Prostate gland (tissue), 2 donors: ENCODE measurements around the gene TEX14. TPM values are rescaled to one million over a fixed set of nuclear protein-coding genes. Genes with fewer than 3 reads are reported as not detected.

Experiments used
- DNase-seq: peaks from one replicate; pipeline ENCODE4 v3.0.0-alpha.2; 2019; ENCODE audit warnings: low spot score
- H3K27ac ChIP-seq, 2 donors: fragments of 200-600 bp; sonication (generic); 2 replicates each; pipeline ENCODE4 v1.5.1; 2017 to 2019
- H3K27me3 ChIP-seq: fragments of 200-600 bp; sonication (generic); replicated peaks from 2 replicates; pipeline ENCODE4 v1.5.1; 2019; ENCODE audit not compliant: insufficient read depth
- H3K36me3 ChIP-seq, 2 donors: fragments of 200-600 bp; sonication (generic); 1 replicate in 1 of 2; 2 replicates in 1 of 2; pipeline versions ENCODE4 v1.5.1 to v1.8.1; 2017 to 2019
- H3K4me1 ChIP-seq: fragments of 200-600 bp; sonication (generic); replicated peaks from 2 replicates; pipeline ENCODE4 v1.5.1; 2019
- H3K4me3 ChIP-seq, 2 donors: fragments of 200-600 bp; sonication (generic); 2 replicates each; pipeline ENCODE4 v1.5.1; 2017 to 2019
- H3K9me3 ChIP-seq: fragments of 200-600 bp; sonication (generic); 2 replicates; pipeline ENCODE4 v1.5.1; 2017
- POLR2A ChIP-seq: fragments of 450-650 bp; IDR thresholded peaks from one replicate; pipeline ENCODE4 v1.6.1; 2016; ENCODE audit warnings: antibody characterized with exemption, mild to moderate bottlenecking
- POLR2AphosphoS5 ChIP-seq: sonication (generic); formaldehyde crosslinking; IDR thresholded peaks from one replicate; pipeline ENCODE4 v1.6.1; 2017; ENCODE audit warnings: antibody characterized with exemption
- WGBS: methylation state at CpG from one replicate; pipeline ENCODE4 v1.1.5; 2018; 5-methylcytosine and 5-hydroxymethylcytosine counted together
- intact Hi-C: fragments of 100-400 bp; cut with DNase I; formaldehyde crosslinking; loops from one replicate; pipeline ENCODE4 v1.14.2; 2022
- total RNA-seq, 2 donors: library from RNA; depleted of rRNA; stranded (reverse); fragments of >200 nt; gene quantifications; one replicate each; pipeline ENCODE4 v1.1.0, GENCODE V29; 2016
- TF ChIP-seq, protein P1 (sequence below), 4 experiments: fragments of 200-600 bp in 2 of 4; fragments of 450-650 bp in 2 of 4; sonication (generic) in 2 of 4; IDR thresholded peaks; 1 replicate in 3 of 4; 2 replicates in 1 of 4; pipeline ENCODE4 v1.5.1; 2016 to 2019; ENCODE audit warnings: antibody characterized with exemption in 4 of 4, mild to moderate bottlenecking in 2 of 4, moderate library complexity in 2 of 4

Gene TEX14
- total RNA-seq, 2 donors from 2014 or later: 0.50 to 14.3 TPM

GRCh38 chr17:58703916-58704286 lies 12.1 kb upstream of the TEX14 start:
- WGBS: 85% methylated on average over 2 of the region's 2 CpGs
- H3K36me3 ChIP-seq: peaks cover 0 to 6% of the 10 kb centered on the region in 2 donors

DNA sequence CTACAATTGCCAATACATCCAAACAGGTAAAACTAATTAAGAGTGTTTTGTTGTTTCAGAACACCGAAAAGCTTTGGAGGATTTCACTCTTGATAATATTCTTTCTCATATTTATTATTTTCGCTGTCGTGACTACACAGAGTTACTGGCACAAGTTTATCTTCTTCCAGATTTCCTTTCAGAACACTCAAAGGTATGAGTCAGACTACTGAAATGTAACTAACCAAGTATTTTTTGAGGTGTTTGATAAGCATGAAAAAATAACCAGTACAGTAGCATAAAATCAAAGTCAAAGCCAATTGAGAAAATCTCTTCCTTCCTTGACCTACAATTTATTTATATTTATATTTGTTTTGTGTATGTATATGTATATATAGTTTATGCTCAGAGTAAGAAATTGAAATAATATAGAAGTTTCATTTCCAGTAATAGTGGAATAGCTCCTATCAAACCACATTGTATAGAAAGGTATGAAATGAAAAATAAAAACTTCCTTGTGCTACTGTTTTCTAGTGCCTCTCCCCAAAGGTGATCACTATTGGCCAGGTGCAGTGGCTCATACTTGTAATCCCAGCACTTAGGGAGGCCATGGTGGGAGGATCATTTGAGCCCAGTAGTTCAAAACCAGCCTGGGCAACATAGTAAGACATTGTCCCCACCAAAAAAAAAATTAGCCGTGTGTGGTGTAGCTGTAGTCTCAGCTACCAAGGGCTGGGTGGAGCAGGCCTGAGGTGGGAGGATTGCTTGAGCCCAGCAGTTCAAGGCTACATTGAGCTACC lies 11.5 kb upstream of the TEX14 start:
- 82% methylated on average over 4 of the region's 4 CpGs for WGBS
- intact Hi-C loops: no loop called here
- Histone ChIP-seq H3K36me3 (peaks cover 0 to 6% of the 10 kb centered on the region in 2 donors), H3K4me3 (no peak overlapping the region), H3K4me1 (no peaks in the 10 kb centered on the region), H3K9me3 (no peaks in the 10 kb centered on the region), H3K27ac (no peak overlapping the region), H3K27me3 (no peaks in the 10 kb centered on the region)
- no peak for DNase-seq
- TF ChIP-seq POLR2A: no peak
- no peak for TF ChIP-seq POLR2AphosphoS5
- TF ChIP-seq, protein P1, sequence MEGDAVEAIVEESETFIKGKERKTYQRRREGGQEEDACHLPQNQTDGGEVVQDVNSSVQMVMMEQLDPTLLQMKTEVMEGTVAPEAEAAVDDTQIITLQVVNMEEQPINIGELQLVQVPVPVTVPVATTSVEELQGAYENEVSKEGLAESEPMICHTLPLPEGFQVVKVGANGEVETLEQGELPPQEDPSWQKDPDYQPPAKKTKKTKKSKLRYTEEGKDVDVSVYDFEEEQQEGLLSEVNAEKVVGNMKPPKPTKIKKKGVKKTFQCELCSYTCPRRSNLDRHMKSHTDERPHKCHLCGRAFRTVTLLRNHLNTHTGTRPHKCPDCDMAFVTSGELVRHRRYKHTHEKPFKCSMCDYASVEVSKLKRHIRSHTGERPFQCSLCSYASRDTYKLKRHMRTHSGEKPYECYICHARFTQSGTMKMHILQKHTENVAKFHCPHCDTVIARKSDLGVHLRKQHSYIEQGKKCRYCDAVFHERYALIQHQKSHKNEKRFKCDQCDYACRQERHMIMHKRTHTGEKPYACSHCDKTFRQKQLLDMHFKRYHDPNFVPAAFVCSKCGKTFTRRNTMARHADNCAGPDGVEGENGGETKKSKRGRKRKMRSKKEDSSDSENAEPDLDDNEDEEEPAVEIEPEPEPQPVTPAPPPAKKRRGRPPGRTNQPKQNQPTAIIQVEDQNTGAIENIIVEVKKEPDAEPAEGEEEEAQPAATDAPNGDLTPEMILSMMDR (IDR thresholded peaks at IDR 0.05): no peak

More at GRCh38 chr17:58703916-58704286, 12.1 kb upstream of the TEX14 start:
- no peaks in the 10 kb centered on the region for H3K9me3 ChIP-seq
- no peaks in the 10 kb centered on the region for H3K27me3 ChIP-seq
- DNase-seq: no peak
- TF ChIP-seq POLR2A (no peak), POLR2AphosphoS5 (no peak)
- H3K4me3 ChIP-seq: no peak overlapping the region
- H3K27ac ChIP-seq: no peak overlapping the region
- intact Hi-C loops: no loop called here
- H3K4me1 ChIP-seq: no peaks in the 10 kb centered on the region

GRCh38 chr17:58702708-58703107 lies 10.9 kb upstream of the TEX14 start:
- H3K27ac ChIP-seq: no peak overlapping the region
- WGBS: 84% methylated on average over 8 of the region's 8 CpGs
- no peak for DNase-seq
- no peak overlapping the region for H3K4me3 ChIP-seq
- no peaks in the 10 kb centered on the region for H3K4me1 ChIP-seq
- H3K36me3 ChIP-seq: peaks cover 0 to 6% of the 10 kb centered on the region in 2 donors
- no peaks in the 10 kb centered on the region for H3K27me3 ChIP-seq
- intact Hi-C loops: no loop called here
- H3K9me3 ChIP-seq: no peaks in the 10 kb centered on the region
- TF ChIP-seq, protein P1 (IDR thresholded peaks at IDR 0.05): no peak
- TF ChIP-seq POLR2A (no peak), POLR2AphosphoS5 (no peak)

- Histone ChIP-seq H3K4me3 (no peak overlapping the region), H3K36me3 (peaks cover 0 to 6% of the 10 kb centered on the region in 2 donors), H3K9me3 (no peaks in the 10 kb centered on the region), H3K4me1 (no peaks in the 10 kb centered on the region), H3K27me3 (no peaks in the 10 kb centered on the region), H3K27ac (no peak overlapping the region)
- WGBS: 88% methylated on average over 5 of the region's 5 CpGs
- no peak for DNase-seq
- no peak for TF ChIP-seq POLR2A
- TF ChIP-seq, protein P1 (IDR thresholded peaks at IDR 0.05): no peak
- TF ChIP-seq POLR2AphosphoS5: no peak
- intact Hi-C loops: no loop called here
Observed at GRCh38 chr17:58702045-58702476, 10.2 kb upstream of the TEX14 start.

- WGBS: 90% methylated on average over 11 of the region's 11 CpGs
- Histone ChIP-seq H3K4me1 (no peaks in the 10 kb centered on the region), H3K36me3 (peaks cover 0 to 6% of the 10 kb centered on the region in 2 donors), H3K27me3 (no peaks in the 10 kb centered on the region), H3K9me3 (no peaks in the 10 kb centered on the region), H3K27ac (no peak overlapping the region), H3K4me3 (no peak overlapping the region)
- no peak for DNase-seq
- TF ChIP-seq, protein P1 (IDR thresholded peaks at IDR 0.05): no peak
- TF ChIP-seq POLR2AphosphoS5 (no peak), POLR2A (no peak)
- intact Hi-C loops: no loop called here
Observed at GRCh38 chr17:58699771-58700170, 7.9 kb upstream of the TEX14 start.
